ENCODE data around the gene HSBP1. TPM values are rescaled to one million over a fixed set of nuclear protein-coding genes. Genes with fewer than 3 reads are reported as not detected.

HSBP1 gene
- total and polyA plus RNA-seq, 2 of the 8 experiments (the other 6 are each of a cell fraction or from before 2014, with no cell fraction given): 78.4 to 219 TPM

- H3K4me2 ChIP-seq (ENCODE audit: insufficient read depth in 1 of 2, low read depth in 2 of 2, low read length in 2 of 2): no peak overlapping the region
These were observed 11.6 kb downstream of the HSBP1 start for GRCh38 chr16:83819361-83819760.

More at GRCh38 chr16:83819361-83819760, 11.6 kb downstream of the HSBP1 start:
- Histone ChIP-seq H4K8ac (ENCODE audit: extremely low read depth, insufficient read depth, low read length) (no peak overlapping the region), H2BK12ac (ENCODE audit: low read depth, low read length) (no peak overlapping the region), H2BK15ac (ENCODE audit: low read length) (no peak overlapping the region), H3K9me3 (ENCODE audit: insufficient read depth in 2 of 2, low read depth in 1 of 2, low read length in 1 of 2) (no peaks in the 10 kb centered on the region), H3K56ac (replicated peaks; ENCODE audit: insufficient read length, low read depth, low read length) (no peak overlapping the region), H3K9ac (replicated peaks in 1 of 4; ENCODE audit: extremely low read depth in 1 of 4, low read depth in 3 of 4, low read length in 3 of 4) (no peak overlapping the region), H3K79me2 (ENCODE audit: control insufficient read depth in 1 of 2, insufficient read depth in 2 of 2, low read length in 2 of 2) (no peaks in the 10 kb centered on the region), H3K4me1 (replicated peaks in 1 of 4; ENCODE audit: control insufficient read depth in 3 of 4, insufficient read depth in 4 of 4, low read length in 3 of 4) (peaks cover 0 to 2% (median under 1%) of the 10 kb centered on the region in 4 experiments; a peak in 5 of 7 replicates), H3K36me3 (ENCODE audit: control insufficient read depth in 2 of 4, insufficient read depth in 4 of 4, low read length in 3 of 4) (no peaks in the 10 kb centered on the region), H3K4ac (replicated peaks; ENCODE audit: insufficient read length, low read depth, low read length) (no peak overlapping the region), H4K5ac (ENCODE audit: insufficient read length, low read depth, low read length) (no peak overlapping the region), H3K4me3 (ENCODE audit: extremely low read depth in 1 of 4, insufficient read depth in 2 of 4, low read depth in 3 of 4, low read length in 4 of 4) (no peak overlapping the region), H4K91ac (replicated peaks; ENCODE audit: insufficient read length, low read length) (no peak overlapping the region), H3K27me3 (replicated peaks in 1 of 4; ENCODE audit: control insufficient read depth in 3 of 4, extremely low read depth in 1 of 4, insufficient read depth in 3 of 4, low read length in 3 of 4) (no peaks in the 10 kb centered on the region), H2AFZ (ENCODE audit: low read length) (no peak overlapping the region), H3K14ac (ENCODE audit: insufficient read length) (no peak overlapping the region), H4K20me1 (replicated peaks in 1 of 2; ENCODE audit: control insufficient read depth in 1 of 2, insufficient read depth in 2 of 2, low read length in 2 of 2) (no peaks in the 10 kb centered on the region), H3K18ac (ENCODE audit: extremely low read depth, low read length) (no peak overlapping the region), H3K23me2 (ENCODE audit: low read depth, low read length) (no peaks in the 10 kb centered on the region), H3K23ac (ENCODE audit: insufficient read length) (no peak overlapping the region), H3K27ac (ENCODE audit: low read depth, low read length) (no peak overlapping the region), H2AK5ac (ENCODE audit: low read depth, low read length) (no peak overlapping the region), H2BK120ac (replicated peaks; ENCODE audit: low read depth, low read length) (no peak overlapping the region), H2BK5ac (ENCODE audit: low read depth, low read length) (no peak overlapping the region), H3K79me1 (ENCODE audit: low read depth, low read length) (no peaks in the 10 kb centered on the region), H2BK20ac (ENCODE audit: low read length) (no peak overlapping the region)
- ChIA-PET POLR2A (ENCODE audit: partially characterized antibody) (interaction anchor here (0.9 kb wide), 1 partner anchor 22 kb away, joined by 4 read pairs; no protein-coding TSS in a partner anchor), CTCF (ENCODE audit: partially characterized antibody) (no interaction called here)
- WGBS, 2 experiments (ENCODE audit: extremely low coverage in 1 of 2, insufficient coverage in 1 of 2, insufficient read length in 1 of 2, insufficient replicate concordance in 2 of 2, low coverage in 1 of 2, low lambda C conversion rate in 2 of 2, missing lambda C conversion rate in 1 of 2): 81% methylated on average over 8 of the region's 8 CpGs; no CpG with 5 or more reads in 1 of the 2 experiments
- DNase-seq (ENCODE audit: low read depth in 1 of 2, low spot score in 2 of 2): no peak
- TF ChIP-seq EZH2 (IDR thresholded peaks at IDR 0.05; ENCODE audit: low read depth, low read length, severe bottlenecking) (no peak), KDM4A (IDR thresholded peaks at IDR 0.05; ENCODE audit: low read depth, low read length, severe bottlenecking) (no peak), PHF8 (conservative IDR thresholded peaks at IDR 0.05; ENCODE audit: low read depth, low read length) (no peak), POU5F1 (IDR thresholded peaks at IDR 0.05; ENCODE audit: low read depth, low read length) (no peak), TEAD4 (IDR thresholded peaks at IDR 0.05; ENCODE audit: low read depth, low read length) (no peak), BACH1 (IDR thresholded peaks at IDR 0.05; ENCODE audit: low read length) (no peak), POLR2AphosphoS5 (IDR thresholded peaks at IDR 0.05; ENCODE audit: low read depth, low read length) (no peak), CBX8 (IDR thresholded peaks at IDR 0.05; ENCODE audit: borderline replicate concordance, low read depth, low read length) (no peak), JUN (IDR thresholded peaks at IDR 0.05; ENCODE audit: low read depth, low read length) (no peak), MAFK (IDR thresholded peaks at IDR 0.05; ENCODE audit: low read depth, low read length) (no peak), SIRT6 (IDR thresholded peaks at IDR 0.05; ENCODE audit: low read length) (no peak), CHD2 (IDR thresholded peaks at IDR 0.05; ENCODE audit: low read length) (no peak), CBX5 (IDR thresholded peaks at IDR 0.05; ENCODE audit: low read depth, low read length) (no peak)
- no peak for FAIRE-seq

Measured in H1 (cell line).